Measurements from ENCODE around the gene TGM5.

DNA sequence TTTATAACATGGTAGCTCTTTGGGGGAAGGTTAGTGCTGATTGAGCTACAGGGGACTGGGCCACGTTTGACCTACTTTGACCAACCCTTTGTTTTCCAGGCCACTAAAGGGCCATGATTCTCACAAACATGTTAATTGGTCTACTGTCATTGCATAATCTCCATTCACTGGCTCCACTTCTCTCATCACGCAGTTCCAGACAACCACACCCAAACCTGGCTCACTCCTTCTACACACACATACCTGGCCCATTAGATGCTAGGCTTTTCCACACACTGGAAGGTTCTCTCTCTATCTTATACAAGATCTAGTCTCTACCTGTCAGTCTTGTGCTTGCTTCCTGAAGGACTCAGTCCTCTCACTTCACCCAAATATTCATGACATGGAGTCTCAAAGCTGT lies 15.9 kb downstream of the TGM5 start:
- TF ChIP-seq POLR2A (IDR thresholded peaks at IDR 0.05; ENCODE audit: low read length) (no peak), GATA1 (IDR thresholded peaks at IDR 0.05; ENCODE audit: low read depth, low read length) (no peak)
